GM10248 (cell line): ENCODE data around the gene CFAP20DC.
A peak's percentile ranks its signal among the peaks of the same experiment; 100 is the strongest.
"Not testable (repeated sequence)": the region's sequence is repeated elsewhere in the genome, so short reads cannot be mapped to it uniquely, and the experiment has no call there.

ENCODE experiments used
- CTCF ChIA-PET: fragments of 300-600 bp; sonication (Branson Sonifier 250); formaldehyde crosslinking; extraction: SDS; loops from one replicate; lab custom pipeline; 2021; ENCODE audit warnings: antibody characterized with exemption; lab: Yijun Ruan, JAX
- POLR2A ChIA-PET: fragments of 350-650 bp; sonication (Branson Sonifier 250); formaldehyde crosslinking; extraction: SDS; loops from one replicate; lab custom pipeline; 2020; ENCODE audit warnings: antibody characterized with exemption; lab: Yijun Ruan, JAX
- DNase-seq: peaks from one replicate; pipeline ENCODE4 v3.0.0; 2012; ENCODE audit errors: extremely low spot score
- TF ChIP-seq, protein P1 (sequence below): IDR thresholded peaks from 2 replicates; pipeline ENCODE4 v1.5.1; 2012; ENCODE audit warnings: mild to moderate bottlenecking, low read depth; ENCODE audit errors: extremely low read depth, missing control alignments, control extremely low read depth

Gene CFAP20DC

DNA sequence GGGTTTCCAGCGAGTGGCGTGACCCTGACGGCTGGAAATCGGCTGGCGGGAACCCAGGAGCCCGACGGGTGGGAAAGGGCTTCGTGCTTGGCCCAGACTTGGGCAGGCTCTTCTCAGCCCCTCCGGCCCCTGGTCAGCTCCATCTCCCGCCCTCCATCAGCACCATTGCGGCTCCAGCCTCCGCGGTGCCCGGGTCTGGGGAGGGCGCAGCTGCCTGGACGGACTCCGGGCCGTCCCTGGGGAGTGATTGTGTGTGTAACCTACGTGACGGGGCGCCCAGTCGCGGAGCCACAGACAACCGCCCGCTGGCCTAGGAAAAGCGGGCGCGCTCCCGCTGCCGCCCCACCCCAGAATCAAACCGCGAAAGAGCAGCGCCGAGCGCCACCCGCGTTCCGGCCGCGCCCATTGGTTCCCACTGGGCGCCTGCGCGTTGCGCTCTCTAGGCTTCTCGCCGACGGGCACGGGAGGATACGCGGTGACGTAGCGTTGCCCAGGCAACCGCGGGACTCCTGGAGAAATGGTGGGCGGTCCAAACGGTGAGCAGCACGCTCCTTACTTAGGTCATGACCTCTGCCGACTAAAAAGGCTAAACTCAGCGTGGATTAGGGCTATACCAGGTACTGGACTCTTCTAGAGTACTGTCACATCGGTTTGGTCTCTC, at the start of gene CFAP20DC:
Gene CFAP20DC, minus strand, starts transcription at position 355 of the 661 bp plus-strand sequence. CDS start 394 bp downstream, outside the sequence.
- POLR2A ChIA-PET, result no interaction called here
- CTCF ChIA-PET, result no interaction called here
- DNase-seq, result peak; percentile 92
- TF ChIP-seq, protein P1, sequence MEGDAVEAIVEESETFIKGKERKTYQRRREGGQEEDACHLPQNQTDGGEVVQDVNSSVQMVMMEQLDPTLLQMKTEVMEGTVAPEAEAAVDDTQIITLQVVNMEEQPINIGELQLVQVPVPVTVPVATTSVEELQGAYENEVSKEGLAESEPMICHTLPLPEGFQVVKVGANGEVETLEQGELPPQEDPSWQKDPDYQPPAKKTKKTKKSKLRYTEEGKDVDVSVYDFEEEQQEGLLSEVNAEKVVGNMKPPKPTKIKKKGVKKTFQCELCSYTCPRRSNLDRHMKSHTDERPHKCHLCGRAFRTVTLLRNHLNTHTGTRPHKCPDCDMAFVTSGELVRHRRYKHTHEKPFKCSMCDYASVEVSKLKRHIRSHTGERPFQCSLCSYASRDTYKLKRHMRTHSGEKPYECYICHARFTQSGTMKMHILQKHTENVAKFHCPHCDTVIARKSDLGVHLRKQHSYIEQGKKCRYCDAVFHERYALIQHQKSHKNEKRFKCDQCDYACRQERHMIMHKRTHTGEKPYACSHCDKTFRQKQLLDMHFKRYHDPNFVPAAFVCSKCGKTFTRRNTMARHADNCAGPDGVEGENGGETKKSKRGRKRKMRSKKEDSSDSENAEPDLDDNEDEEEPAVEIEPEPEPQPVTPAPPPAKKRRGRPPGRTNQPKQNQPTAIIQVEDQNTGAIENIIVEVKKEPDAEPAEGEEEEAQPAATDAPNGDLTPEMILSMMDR, result no peak

DNA sequence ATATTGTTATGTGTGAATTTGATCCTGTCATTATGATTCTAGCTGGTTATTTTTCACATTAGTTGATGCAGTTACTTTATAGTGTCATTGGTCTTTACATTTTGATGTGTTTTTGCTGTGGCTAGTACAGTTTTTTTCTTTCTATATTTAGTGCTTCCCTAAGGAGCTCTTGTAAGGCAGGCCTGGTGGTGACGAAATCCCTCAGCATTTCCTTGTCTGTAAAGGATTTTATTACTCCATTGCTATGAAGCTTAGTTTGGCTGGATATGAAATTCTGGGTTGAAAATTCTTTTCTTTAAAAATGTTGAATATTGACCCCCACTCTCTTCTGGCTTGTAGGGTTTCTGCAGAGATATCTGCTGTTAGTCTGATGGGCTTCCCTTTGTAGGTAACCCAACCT, 48.7 kb upstream of the CFAP20DC start:
- POLR2A ChIA-PET, CTCF ChIA-PET, DNase-seq: not testable (repeated sequence)

DNA sequence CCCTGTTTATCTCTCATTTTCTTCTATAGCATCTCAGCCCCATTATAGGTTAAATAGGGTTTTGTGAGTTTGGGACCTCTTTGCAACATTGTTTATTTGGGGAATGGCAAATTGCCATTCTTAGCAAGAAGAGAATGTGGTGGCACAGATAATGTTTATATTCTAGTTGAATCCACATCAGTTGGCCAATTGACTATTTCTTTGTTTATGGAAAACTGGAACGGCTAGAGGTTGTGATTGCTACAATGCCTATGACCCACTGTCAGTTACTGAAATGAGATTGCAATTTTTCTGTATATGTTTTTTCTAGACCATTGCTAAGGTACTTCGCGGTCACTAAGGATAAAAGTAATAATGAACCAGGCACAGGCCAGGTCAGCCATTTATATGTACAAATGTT, 44.6 kb upstream of the CFAP20DC start:
- ChIA-PET POLR2A (no interaction called here), CTCF (no interaction called here)
- TF ChIP-seq, protein P1, result no peak

DNA sequence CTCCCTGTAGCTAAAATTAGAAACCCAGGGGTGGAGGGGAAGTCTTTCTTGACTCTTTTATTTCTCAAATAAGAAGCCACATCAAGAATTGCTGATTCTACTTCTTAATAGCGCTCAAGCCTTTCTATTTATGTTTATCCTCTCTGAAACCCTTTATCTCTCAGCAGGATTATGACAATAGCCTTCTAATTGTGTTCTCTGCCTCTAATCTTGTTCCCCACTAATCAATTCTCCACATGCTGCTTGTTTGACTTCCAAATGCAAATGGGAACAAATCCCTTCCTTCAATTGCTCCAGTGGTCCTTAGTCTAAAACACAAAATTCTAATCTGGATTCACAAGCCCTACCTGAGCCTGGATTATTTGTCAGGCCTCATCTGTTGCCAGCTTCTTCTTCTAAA, 43.7 kb upstream of the CFAP20DC start:
- TF ChIP-seq, protein P1, result no peak
- POLR2A ChIA-PET, result no interaction called here
- CTCF ChIA-PET, result no interaction called here
- DNase-seq, result no peak

More for the DNA sequence above, 44.6 kb upstream of the CFAP20DC start:
- no peak for DNase-seq

DNA sequence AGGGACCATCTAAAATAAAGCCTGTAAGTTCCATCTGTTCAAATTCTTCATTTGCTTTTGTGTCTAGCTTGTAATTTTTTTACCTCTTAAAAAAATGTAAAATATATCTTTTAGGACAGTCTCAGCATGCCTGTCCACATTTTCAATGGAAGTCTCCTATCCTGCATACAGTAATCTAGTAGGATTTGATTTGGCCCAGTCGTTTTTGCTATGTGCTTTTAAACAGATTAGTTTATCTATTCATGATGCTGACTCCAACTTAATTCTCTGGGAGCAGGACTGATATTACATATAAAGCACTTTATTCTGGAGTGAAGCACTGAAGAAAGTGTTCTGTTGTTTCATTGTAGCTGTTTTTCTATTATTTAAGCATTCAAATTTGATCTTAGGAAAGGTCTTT, 38.9 kb upstream of the CFAP20DC start:
- POLR2A ChIA-PET, result no interaction called here
- CTCF ChIA-PET, result no interaction called here
- TF ChIP-seq, protein P1, result no peak
- DNase-seq, result no peak

DNA sequence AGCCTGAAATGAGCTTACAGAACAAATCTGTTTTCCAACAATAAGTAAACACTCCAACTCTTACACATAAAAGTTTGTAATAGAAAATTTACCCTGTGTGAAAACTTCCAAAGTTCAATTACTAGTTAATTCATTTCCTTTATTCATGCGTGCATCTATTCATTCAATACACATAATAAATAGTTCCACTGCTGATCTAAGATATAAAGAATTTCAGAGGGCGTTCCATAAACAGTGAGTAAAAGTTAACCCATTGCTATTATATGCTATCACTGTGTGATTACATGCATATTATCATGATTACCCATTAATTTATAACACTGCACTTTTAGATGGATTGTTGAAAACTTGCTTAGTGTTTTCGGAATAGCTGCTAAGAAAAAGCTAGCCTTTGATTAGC, 36.2 kb upstream of the CFAP20DC start:
- CTCF ChIA-PET, result no interaction called here
- DNase-seq, result no peak
- TF ChIP-seq, protein P1, result no peak
- POLR2A ChIA-PET, result no interaction called here

DNA sequence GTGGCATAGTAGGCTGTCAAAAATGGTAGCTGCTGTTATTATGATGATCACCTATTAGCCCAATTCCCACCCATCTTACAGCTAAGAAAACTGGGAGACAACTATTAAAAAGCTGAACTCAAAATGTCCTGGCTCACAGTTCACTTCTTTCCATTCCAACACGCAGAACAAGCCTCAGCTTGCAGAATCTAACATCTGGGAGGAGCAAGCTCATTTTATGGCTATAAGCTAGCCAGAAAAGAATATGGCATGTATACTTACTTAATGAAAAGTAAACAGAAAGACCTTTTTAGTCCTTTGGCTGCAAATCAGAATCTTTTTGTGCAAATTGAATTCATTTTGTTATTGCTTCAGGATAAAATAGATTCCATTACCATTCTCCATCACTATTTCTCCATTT, 34.8 kb upstream of the CFAP20DC start:
- no peak for DNase-seq
- TF ChIP-seq, protein P1, result no peak
- ChIA-PET POLR2A (no interaction called here), CTCF (interaction anchor here (1.1 kb wide), 1 partner anchor 260 kb away, joined by 4 read pairs; no protein-coding TSS in a partner anchor)
